Measurements from ENCODE around the gene UST.
A peak's percentile ranks its signal among the peaks of the same experiment; 100 is the strongest.

UST gene

GRCh38 chr6:148808786-148809304 lies 62.0 kb downstream of the UST start:
- no peak for DNase-seq

GRCh38 chr6:148811459-148811858 lies 64.6 kb downstream of the UST start:
- no peak for DNase-seq

GRCh38 chr6:148814082-148814790 lies 67.4 kb downstream of the UST start:
- no peak for DNase-seq

DNA sequence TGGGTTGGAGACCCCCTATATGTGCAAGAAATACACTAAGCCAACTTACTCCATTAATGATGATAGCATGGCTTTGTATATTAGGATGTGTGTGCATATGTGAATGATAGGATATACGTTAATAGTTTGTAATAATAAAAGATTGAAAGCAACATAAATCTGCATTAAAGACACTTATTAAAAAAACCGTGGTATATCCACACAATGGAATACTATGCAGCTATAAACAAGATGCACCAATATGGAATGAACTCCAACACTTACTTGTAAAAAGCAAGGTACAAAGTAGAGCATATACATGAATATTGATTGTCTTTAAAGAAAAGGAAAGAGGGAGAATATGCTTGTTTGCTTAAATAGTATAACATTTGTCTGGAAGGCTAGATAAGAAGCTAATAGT lies 68.0 kb downstream of the UST start:
- DNase-seq: no peak

GRCh38 chr6:148816117-148816516 lies 69.3 kb downstream of the UST start:
- peak; percentile 31 to 63 for DNase-seq

GRCh38 chr6:148817689-148818088 lies 70.9 kb downstream of the UST start:
- DNase-seq: no peak

DNA sequence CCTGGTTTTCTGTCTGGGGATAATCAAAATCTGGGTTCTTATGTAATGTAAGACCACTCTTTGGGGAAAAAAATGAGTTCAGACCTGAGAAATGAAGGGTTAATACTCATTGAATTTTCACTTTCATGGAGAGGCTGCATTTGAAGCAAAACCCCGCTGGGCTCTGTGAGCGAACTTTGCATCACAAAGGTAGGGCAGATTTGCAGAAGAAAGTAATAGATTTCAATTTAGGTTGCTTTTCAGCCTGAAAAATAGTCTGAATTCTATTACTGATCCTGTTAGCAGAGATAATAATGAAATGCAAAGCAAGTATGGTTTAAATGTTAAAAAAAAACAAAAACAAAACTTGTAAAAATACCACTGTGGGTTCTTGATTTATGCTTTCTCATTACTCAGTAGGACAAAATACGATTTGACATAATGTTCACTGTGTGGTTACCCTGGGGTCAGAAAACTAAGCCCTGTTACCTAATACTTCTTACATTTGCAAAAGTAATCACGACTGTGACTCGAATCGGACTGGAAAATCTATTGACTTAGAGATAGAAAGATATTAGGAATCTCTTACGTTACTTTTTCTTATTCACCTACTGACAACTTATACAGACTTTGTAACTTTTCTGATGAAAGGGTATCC lies 72.2 kb downstream of the UST start:
- no peak for DNase-seq

- no peak for DNase-seq
Measured at GRCh38 chr6:148819852-148820251, 73.0 kb downstream of the UST start.

DNA sequence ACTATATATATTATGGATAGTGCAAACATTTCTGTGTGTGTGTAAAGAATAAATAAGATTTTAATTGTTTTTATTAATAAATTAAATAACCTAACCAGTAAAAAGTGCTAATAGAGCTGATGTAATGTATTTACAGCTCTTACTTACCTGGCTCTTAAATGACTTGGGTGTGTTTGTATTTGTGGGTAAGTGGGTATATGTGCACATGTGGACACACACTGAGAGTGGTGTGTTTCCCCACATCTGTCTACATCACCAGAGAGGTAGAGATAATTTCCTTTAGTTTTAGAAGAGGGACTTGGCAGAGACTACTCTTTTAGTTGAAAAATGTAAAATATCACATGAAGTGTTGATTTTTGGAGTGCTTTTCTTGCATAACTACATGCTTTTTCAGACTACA lies 76.0 kb downstream of the UST start:
- DNase-seq: no peak

DNA sequence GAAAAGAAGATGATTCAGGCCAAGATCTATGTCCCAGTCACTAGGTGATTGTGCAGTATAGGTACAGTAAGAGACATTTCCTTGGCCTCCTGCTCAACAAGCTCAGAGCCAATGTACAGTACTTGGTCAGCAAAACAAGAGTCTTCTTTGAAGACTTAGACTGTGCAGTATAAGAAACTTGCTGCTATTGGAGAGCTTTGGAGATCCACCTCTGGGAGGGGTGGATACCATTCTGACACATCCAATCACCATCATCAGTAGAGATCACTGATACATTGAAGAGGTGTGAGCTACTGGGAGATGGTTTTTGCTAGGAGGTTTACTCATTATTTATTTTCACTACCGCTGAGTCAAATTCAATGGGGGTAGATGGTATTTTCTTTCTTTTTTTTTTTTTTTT lies 77.5 kb downstream of the UST start:
- no peak for DNase-seq

- DNase-seq: no peak
Measured at GRCh38 chr6:148824960-148825359, 78.1 kb downstream of the UST start.

- no peak for DNase-seq
Measured at GRCh38 chr6:148825492-148825891, 78.7 kb downstream of the UST start.

DNA sequence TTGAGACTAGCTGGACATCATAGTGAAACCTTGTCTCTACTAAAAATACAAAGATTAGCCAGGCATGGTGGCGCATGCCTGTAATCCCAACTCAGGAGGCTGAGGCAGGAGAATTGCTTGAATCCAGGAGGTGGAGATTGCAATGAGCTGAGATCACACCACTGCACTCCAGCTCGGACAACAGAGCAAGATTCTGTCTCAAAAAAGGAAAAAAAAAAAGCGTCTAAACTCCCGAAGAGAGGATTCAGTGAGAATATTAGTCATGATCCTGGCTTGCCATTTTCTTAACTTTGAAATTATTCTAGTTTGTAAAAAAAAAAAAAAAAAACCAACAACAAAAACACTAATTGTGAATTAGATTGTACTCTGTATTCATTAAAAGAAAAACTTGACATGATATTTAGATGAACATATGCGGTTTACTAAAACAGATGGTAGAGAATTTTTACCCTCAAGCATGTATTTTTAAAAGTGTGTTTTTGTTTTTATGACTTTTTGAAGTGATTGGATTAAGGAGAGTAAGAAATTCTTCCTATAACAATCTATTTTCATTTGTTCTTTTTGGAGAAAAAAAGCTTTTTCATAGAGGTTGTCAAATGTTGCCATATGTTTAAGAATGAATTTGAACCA lies 80.7 kb downstream of the UST start:
- DNase-seq: no peak

- DNase-seq: no peak
Measured at GRCh38 chr6:148828047-148828446, 81.2 kb downstream of the UST start.

GRCh38 chr6:148829415-148830101 lies 82.7 kb downstream of the UST start:
- DNase-seq: no peak

DNA sequence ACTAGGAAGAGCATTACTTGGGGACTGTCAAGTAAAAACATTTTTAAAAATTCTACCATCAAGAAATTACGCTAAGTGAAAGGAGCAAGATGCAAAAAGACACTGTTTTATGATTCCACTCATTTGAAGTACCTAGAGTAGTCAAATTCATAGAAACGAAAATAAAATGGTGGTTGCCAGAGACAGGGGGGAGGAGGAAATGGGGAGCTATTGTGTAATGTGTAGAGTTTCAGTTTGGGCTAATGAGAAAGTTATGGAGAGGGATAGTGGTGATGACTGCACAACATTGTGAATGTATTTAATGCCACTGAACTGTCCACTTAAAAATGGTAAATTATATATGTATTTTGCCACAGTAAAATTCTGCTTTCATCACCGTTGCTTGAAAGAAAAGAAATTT lies 83.8 kb downstream of the UST start:
- DNase-seq: no peak

DNA sequence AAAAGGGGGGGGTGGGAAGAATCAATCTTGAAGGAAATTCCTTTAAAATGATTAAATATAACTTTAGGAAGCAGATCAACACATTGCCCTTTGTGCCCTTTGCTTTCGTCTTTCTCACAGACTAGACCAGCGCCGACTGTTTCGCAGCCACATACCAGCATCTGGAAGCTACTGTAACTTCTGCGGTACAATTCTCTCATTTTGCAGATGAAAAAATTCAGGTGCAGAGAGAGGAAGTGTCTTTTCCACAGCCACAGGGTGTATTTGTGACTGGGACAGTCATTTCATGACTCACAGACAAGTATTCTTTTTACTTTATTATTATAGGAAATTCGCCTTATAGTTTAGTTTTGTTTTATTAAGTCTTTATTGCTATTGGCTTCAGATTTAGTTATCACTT lies 84.2 kb downstream of the UST start:
- DNase-seq: no peak

DNA sequence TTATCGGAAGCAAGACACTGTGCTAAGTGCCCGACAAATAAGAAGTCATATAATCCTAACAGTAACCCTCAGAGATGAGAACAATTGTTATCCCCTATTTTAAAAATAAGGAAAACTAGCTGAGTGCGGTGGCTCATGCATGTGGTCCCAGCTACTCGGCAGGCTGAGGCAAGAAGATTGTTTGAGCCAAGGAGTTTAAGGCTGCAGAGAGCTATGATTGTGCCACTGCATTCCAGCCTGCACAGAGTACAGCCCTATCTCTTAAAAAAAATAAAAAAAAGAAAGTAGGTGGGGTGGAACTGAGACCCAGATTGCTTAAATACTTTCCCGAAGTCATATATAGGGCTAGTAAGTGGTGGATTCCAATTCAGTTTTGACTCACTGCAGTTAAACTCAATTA lies 84.7 kb downstream of the UST start:
- no peak for DNase-seq

GRCh38 chr6:148835920-148836441 lies 89.2 kb downstream of the UST start:
- DNase-seq: no peak

DNA sequence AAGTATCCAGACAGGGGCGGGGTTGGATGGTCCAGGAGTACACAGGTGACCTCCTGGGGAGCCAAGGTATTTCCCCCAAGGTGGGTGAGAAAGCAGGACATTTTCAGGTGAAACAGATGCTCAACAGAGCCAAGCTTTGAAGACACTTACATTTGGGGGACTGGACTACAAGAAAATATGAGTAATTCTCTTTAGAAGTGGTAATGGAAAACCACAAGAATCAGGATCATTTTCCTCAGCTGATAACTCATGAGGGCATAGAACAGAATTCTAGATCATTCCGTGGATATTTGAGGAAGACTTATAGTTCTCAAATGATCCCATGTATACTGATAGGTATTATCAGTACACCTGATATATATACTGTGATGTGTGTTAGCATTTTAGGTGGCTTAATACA lies 89.9 kb downstream of the UST start:
- no peak for DNase-seq

DNA sequence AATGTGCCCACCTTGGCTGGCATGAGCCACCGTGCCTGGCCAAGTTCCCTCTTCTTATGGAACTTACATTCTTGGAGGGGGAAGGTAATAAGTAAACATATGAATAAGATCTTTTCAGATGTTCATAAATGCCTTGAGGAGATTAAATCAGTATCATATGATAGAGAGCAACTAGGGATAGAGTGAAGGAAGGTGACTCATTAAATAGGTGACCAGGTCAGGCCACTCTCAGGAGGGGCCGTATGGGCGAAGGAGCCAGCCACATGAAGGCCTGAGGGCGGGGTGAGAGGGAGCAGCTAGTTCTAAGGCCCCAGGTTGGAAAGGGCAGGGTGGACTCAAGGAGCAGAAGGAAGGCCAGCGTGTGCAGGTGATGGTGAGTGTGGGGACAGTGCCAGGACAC lies 91.1 kb downstream of the UST start:
- no peak for DNase-seq

DNA sequence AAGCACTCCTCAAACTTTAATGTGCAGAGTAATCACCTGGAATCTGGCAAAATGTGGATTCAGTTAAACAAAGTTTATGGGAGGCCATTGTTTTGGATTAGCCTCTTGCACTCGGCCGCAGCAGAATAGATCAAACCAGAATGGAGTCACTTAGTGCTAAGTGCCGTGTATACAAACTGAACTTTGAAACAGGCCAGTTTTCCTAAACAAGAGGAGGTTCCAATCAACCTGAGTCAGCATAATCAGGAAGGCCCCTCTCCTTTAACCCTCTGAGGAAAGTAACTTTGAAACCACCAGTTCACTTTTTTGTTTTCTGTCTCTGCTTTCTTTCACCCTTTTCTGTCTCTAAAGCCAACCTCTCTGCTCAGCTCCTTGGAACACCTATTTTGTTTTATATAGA lies 92.2 kb downstream of the UST start:
- DNase-seq: no peak

DNA sequence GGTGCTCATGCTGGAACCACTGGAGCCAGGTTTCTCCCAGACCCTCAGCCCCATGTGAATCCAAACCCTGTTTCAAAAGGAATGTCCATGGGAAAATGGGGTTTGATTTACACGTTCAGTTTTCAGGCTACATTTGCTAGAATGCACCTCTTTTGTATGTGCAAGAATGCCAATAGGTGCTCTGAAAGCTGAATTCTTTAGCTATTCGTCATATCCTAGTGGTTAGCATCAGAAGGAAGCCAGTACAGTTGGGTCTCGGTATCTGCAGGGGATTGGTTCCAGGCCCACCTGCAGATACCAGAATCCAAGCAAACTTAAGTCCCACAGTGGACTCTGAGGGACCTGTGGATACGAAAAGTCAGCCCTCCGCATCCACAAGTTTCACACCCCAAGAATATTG lies 93.4 kb downstream of the UST start:
- no peak for DNase-seq

Measured in inflammatory macrophage treated with lipopolysaccharide for 1 hour (primary cell).